ENCODE results near the gene ZNF793.

The ZNF793 gene

DNA sequence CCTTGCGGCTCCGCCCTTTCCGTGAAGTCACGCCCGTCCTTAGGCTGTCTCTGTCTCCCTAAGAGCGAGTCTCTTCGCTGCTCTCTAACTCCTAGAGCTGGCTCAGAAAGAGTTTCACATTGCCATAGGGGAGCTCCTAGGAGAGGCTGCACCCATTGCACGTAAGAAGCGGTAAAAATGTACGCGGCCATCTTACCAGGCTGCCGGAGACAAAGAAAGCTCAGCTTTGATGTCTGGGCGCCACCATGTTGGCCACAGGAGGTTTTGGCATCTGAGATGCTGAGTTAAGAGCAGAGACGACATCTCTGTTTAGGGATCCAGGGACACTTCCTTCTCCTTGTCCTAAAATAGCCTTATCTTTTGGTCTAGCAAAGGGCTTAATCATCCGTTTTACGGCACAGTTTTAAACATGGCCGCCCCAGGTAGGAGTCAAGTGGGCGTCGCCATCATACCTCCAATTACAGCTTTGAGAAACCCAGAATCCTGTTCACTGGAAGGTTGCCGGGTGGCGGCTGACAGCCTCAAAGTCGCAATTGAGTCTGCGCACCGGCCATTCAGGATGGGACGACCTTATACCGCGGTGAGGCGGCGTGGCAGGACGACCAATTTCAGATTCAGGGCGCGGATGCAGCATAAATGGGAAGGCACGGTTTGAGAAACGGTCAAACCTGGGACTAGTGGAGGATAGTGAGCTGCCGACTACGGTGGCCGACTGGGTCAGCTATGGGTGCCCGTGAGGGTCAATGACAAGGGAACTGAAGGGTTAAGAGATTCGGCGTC lies at the start of gene ZNF793:
Gene ZNF793, plus strand, starts transcription at position 553 of the 780 bp plus-strand sequence. CDS start 16,501 bp downstream, outside the sequence.
- in situ Hi-C loops (cut with MboI; ENCODE audit: low sequenced_read_pairs, unreplicated experiment): no loop called here
- peak; percentile 66 for DNase-seq (ENCODE audit: low spot score)
- TF ChIP-seq, protein P1, sequence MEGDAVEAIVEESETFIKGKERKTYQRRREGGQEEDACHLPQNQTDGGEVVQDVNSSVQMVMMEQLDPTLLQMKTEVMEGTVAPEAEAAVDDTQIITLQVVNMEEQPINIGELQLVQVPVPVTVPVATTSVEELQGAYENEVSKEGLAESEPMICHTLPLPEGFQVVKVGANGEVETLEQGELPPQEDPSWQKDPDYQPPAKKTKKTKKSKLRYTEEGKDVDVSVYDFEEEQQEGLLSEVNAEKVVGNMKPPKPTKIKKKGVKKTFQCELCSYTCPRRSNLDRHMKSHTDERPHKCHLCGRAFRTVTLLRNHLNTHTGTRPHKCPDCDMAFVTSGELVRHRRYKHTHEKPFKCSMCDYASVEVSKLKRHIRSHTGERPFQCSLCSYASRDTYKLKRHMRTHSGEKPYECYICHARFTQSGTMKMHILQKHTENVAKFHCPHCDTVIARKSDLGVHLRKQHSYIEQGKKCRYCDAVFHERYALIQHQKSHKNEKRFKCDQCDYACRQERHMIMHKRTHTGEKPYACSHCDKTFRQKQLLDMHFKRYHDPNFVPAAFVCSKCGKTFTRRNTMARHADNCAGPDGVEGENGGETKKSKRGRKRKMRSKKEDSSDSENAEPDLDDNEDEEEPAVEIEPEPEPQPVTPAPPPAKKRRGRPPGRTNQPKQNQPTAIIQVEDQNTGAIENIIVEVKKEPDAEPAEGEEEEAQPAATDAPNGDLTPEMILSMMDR (IDR thresholded peaks at IDR 0.05; ENCODE audit: borderline replicate concordance, control extremely low read depth, extremely low read depth, insufficient read depth, missing control alignments): no peak

DNA sequence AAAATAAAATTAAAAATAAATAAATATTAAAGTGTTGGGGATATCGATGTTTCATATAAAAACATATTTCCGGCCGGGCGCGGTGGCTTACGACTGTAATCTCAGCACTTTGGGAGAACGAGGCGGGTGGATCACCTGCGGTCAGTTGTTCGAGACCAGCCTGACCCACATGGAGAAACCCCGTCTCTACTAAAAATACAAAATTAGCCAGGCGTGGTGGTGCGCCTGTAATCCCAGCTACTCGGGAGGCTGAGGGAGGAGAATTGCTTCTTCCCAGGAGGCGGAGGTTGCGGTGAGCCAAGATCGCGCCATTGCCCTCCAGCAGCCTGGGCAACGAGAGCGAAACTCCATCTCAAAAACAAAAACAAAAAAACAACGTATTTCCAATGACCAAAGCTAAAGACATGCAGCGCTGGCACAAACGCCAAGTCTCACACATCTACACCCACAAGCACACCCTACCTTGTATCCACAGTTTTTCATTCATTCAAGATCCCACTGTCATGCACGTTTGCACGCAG lies 40.4 kb upstream of the ZNF793 start:
- in situ Hi-C loops (cut with MboI; ENCODE audit: low sequenced_read_pairs, unreplicated experiment): no loop called here
- no peak for DNase-seq (ENCODE audit: low spot score)
- TF ChIP-seq, protein P1 (IDR thresholded peaks at IDR 0.05; ENCODE audit: borderline replicate concordance, control extremely low read depth, extremely low read depth, insufficient read depth, missing control alignments): no peak

GRCh38 chr19:37466798-37467607 lies 39.7 kb upstream of the ZNF793 start, which contains the start of gene ZNF569:
Gene ZNF569 (minus strand): TSS chr19:37467444. CDS start chr19:37444921, 22,523 bp downstream.
- DNase-seq (ENCODE audit: low spot score): peak; percentile 88
- TF ChIP-seq, protein P1 (IDR thresholded peaks at IDR 0.05; ENCODE audit: borderline replicate concordance, control extremely low read depth, extremely low read depth, insufficient read depth, missing control alignments): no peak

GRCh38 chr19:37467608-37468090 lies 39.1 kb upstream of the ZNF793 start:
- TF ChIP-seq, protein P1 (IDR thresholded peaks at IDR 0.05; ENCODE audit: borderline replicate concordance, control extremely low read depth, extremely low read depth, insufficient read depth, missing control alignments): no peak
- in situ Hi-C loops (cut with MboI; ENCODE audit: low sequenced_read_pairs, unreplicated experiment): no loop called here
- no peak for DNase-seq (ENCODE audit: low spot score)

More at GRCh38 chr19:37466798-37467607, 39.7 kb upstream of the ZNF793 start, which contains the start of gene ZNF569:
- in situ Hi-C loops (cut with MboI; ENCODE audit: low sequenced_read_pairs, unreplicated experiment): no loop called here

- TF ChIP-seq, protein P1 (IDR thresholded peaks at IDR 0.05; ENCODE audit: borderline replicate concordance, control extremely low read depth, extremely low read depth, insufficient read depth, missing control alignments): no peak
- peak; percentile 86 for DNase-seq (ENCODE audit: low spot score)
- in situ Hi-C loops (cut with MboI; ENCODE audit: low sequenced_read_pairs, unreplicated experiment): no loop called here
Observed at GRCh38 chr19:37468961-37469777, 37.6 kb upstream of the ZNF793 start, which contains the start of gene ZNF570. Gene ZNF570 (plus strand): TSS chr19:37469356. CDS start chr19:37470355, 999 bp downstream.

All from GM13976 (cell line).